CD14-positive monocyte (primary cell): ENCODE measurements around the gene PTAFR. TPM values are rescaled to one million over a fixed set of nuclear protein-coding genes. Genes with fewer than 3 reads are reported as not detected.

ENCODE experiments used
- DNase-seq, 3 donors: peaks; one replicate each; pipeline ENCODE4 v3.0.0-alpha.2; 2011 to 2022
- H2AFZ ChIP-seq: 2 replicates; pipeline ENCODE4 v1.6.0; 2012; ENCODE audit warnings: mild to moderate bottlenecking, low read depth, low read length, inconsistent platforms; ENCODE audit not compliant: insufficient read depth, poor library complexity, severe bottlenecking
- H3K27ac ChIP-seq, 2 donors: 1 replicate in 1 of 2; 2 replicates in 1 of 2; pipeline ENCODE4 v1.5.1; 2012 to 2013; ENCODE audit warnings: low read length in 2 of 2, control low read depth in 1 of 2, inconsistent platforms in 1 of 2, low read depth in 1 of 2, mild to moderate bottlenecking in 1 of 2
- H3K27me3 ChIP-seq, 2 donors: one replicate each; pipeline versions ENCODE4 v1.6.0 to v1.6.1; 2011 to 2013; ENCODE audit warnings: low read length in 2 of 2; ENCODE audit not compliant: control insufficient read depth in 2 of 2, insufficient read depth in 2 of 2
- H3K36me3 ChIP-seq, 2 donors: replicated peaks in 1 of 2; 1 replicate in 1 of 2; 2 replicates in 1 of 2; pipeline versions ENCODE4 v1.5.1 to v1.6.1; 2012 to 2013; ENCODE audit warnings: low read length in 2 of 2, control low read depth in 1 of 2, inconsistent platforms in 1 of 2, mild to moderate bottlenecking in 1 of 2; ENCODE audit not compliant: insufficient read depth in 2 of 2, control insufficient read depth in 1 of 2
- H3K4me1 ChIP-seq, 2 donors: 1 replicate in 1 of 2; 2 replicates in 1 of 2; pipeline versions ENCODE4 v1.5.1 to v1.6.1; 2012 to 2013; ENCODE audit warnings: low read length in 2 of 2, control low read depth in 1 of 2, inconsistent platforms in 1 of 2, mild to moderate bottlenecking in 1 of 2, moderate library complexity in 1 of 2; ENCODE audit not compliant: insufficient read depth in 2 of 2, control insufficient read depth in 1 of 2
- H3K4me2 ChIP-seq: replicated peaks from 2 replicates; pipeline ENCODE3; 2012; ENCODE audit warnings: low read length, moderate library complexity, mild to moderate bottlenecking; ENCODE audit not compliant: poor library complexity, severe bottlenecking; ENCODE audit errors: extremely low read depth
- H3K4me3 ChIP-seq, 3 experiments: fragments of 200-600 bp in 1 of 3; sonication (generic) in 1 of 3; replicated peaks in 1 of 3; 1 replicate in 2 of 3; 2 replicates in 1 of 3; pipeline ENCODE4 v1.5.1; 2011 to 2013; ENCODE audit warnings: low read length in 3 of 3, mild to moderate bottlenecking in 3 of 3, control low read depth in 2 of 3, low read depth in 2 of 3, inconsistent platforms in 1 of 3, moderate library complexity in 1 of 3
- H3K79me2 ChIP-seq: 2 replicates; pipeline ENCODE4 v1.6.0; 2012; ENCODE audit warnings: mild to moderate bottlenecking, control low read depth, inconsistent platforms, low read length, moderate library complexity; ENCODE audit not compliant: insufficient read depth
- H3K9ac ChIP-seq: 2 replicates; pipeline ENCODE4 v1.6.0; 2017; ENCODE audit warnings: low read length, mild to moderate bottlenecking; ENCODE audit not compliant: insufficient read depth, poor library complexity, severe bottlenecking
- H3K9me3 ChIP-seq, 2 donors: replicated peaks in 1 of 2; 1 replicate in 1 of 2; 2 replicates in 1 of 2; pipeline versions ENCODE4 v1.5.1 to v1.6.1; 2012 to 2013; ENCODE audit warnings: low read length in 2 of 2, control low read depth in 1 of 2; ENCODE audit not compliant: control insufficient read depth in 1 of 2, insufficient read depth in 1 of 2
- H4K20me1 ChIP-seq: 2 replicates; pipeline ENCODE4 v1.6.0; 2012; ENCODE audit warnings: mild to moderate bottlenecking, low read length, control low read depth, moderate library complexity; ENCODE audit not compliant: insufficient read depth
- H3K27ac Mint-ChIP-seq, 7 donors: one replicate each; pipeline ENCODE4 v1.8.0; 2020; ENCODE audit warnings: mild to moderate bottlenecking in 7 of 7, mixed read lengths in 7 of 7, moderate library complexity in 6 of 7, inconsistent platforms in 2 of 7
- H3K27me3 Mint-ChIP-seq, 3 donors: one replicate each; pipeline ENCODE4 v1.8.0; 2021 to 2022; ENCODE audit warnings: low read depth in 3 of 3, mild to moderate bottlenecking in 3 of 3, mixed read lengths in 3 of 3, moderate library complexity in 3 of 3, inconsistent platforms in 1 of 3
- H3K36me3 Mint-ChIP-seq, 2 donors: one replicate each; pipeline ENCODE4 v1.8.0; 2020; ENCODE audit warnings: mixed read lengths in 2 of 2, inconsistent platforms in 1 of 2, mild to moderate bottlenecking in 1 of 2
- H3K4me1 Mint-ChIP-seq: one replicate; pipeline ENCODE4 v1.8.0; 2020; ENCODE audit warnings: mild to moderate bottlenecking, mixed read lengths
- H3K4me3 Mint-ChIP-seq, 2 donors: one replicate each; pipeline ENCODE4 v1.8.0; 2020; ENCODE audit warnings: mild to moderate bottlenecking in 2 of 2, mixed read lengths in 2 of 2, moderate library complexity in 1 of 2
- H3K9me3 Mint-ChIP-seq, 7 donors: one replicate each; pipeline ENCODE4 v1.8.0; 2020 to 2022; ENCODE audit warnings: mixed read lengths in 7 of 7, mild to moderate bottlenecking in 6 of 7, moderate library complexity in 6 of 7, inconsistent platforms in 2 of 7
- CTCF ChIP-seq: fragments of 200-600 bp; IDR thresholded peaks from one replicate; pipeline ENCODE4 v1.8.0; 2022; ENCODE audit warnings: antibody characterized with exemption, mild to moderate bottlenecking
- WGBS: methylation state at CpG from one replicate; pipeline ENCODE4 v1.1.5; 2013; ENCODE audit warnings: missing lambda C conversion rate; ENCODE audit not compliant: insufficient coverage; 5-methylcytosine and 5-hydroxymethylcytosine counted together
- intact Hi-C, 2 donors: fragments of 100-400 bp; cut with micrococcal nuclease; formaldehyde crosslinking; loops; one replicate each; pipeline versions ENCODE4 v1.15.0 to v1.15.1; 2023
- polyA plus RNA-seq, 3 donors: library from polyadenylated mRNA; depleted of rRNA in 1 of 3; unstranded in 2 of 3; stranded (reverse) in 1 of 3; fragments of 300-500 nt in 2 of 3; fragments of >200 nt in 1 of 3; fragmentation: Illumina TruSeq in 2 of 3; gene quantifications; 1 replicate in 2 of 3; 2 replicates in 1 of 3; pipeline ENCODE4 v1.2.3, GENCODE V29; 2012 to 2021

PTAFR gene
- polyA plus RNA-seq, 3 donors, result 115 to 347 (median 331) TPM

- H3K4me2 ChIP-seq, result peak overlapping the region; percentile 61
- H3K79me2 ChIP-seq, result no peaks in the 10 kb centered on the region
- intact Hi-C loops, result loop anchor here (5.0 kb wide), 2 partner anchors 38 to 42 kb away; no protein-coding TSS in a partner anchor
- H3K4me3 ChIP-seq, result peak overlapping the region in 1 of 3 experiments; percentile 49
- H3K36me3 ChIP-seq, result no peaks in the 10 kb centered on the region
- peak overlapping the region; percentile 84 to 87 for H3K27ac ChIP-seq
- H3K27ac Mint-ChIP-seq, result peak overlapping the region; percentile 92 to 99 (median 98)
- H3K27me3 ChIP-seq, result no peaks in the 10 kb centered on the region
- H3K36me3 Mint-ChIP-seq, result peaks cover 2 to 6% of the 10 kb centered on the region in 2 donors
- H3K9me3 ChIP-seq, result no peaks in the 10 kb centered on the region
- peaks cover 68 to 86% of the 10 kb centered on the region in 2 donors for H3K4me1 ChIP-seq
- no peak for DNase-seq
- peaks cover 0 to 1% (median 0%) of the 10 kb centered on the region in 7 donors for H3K9me3 Mint-ChIP-seq
- no peaks in the 10 kb centered on the region for H4K20me1 ChIP-seq
- peak overlapping the region in 1 of 2 donors; percentile 38 for H3K4me3 Mint-ChIP-seq
- peaks cover 0 to 1% (median 0%) of the 10 kb centered on the region in 3 donors for H3K27me3 Mint-ChIP-seq
- no peak for TF ChIP-seq CTCF
- no peak overlapping the region for H2AFZ ChIP-seq
- H3K9ac ChIP-seq, result peak overlapping the region; percentile 49
- 100% methylated on average over 1 of the region's 2 CpGs for WGBS
- peaks cover 74% of the 10 kb centered on the region for H3K4me1 Mint-ChIP-seq
Observed at GRCh38 chr1:28134651-28135207, 41.8 kb downstream of the PTAFR start.

GRCh38 chr1:28132171-28133167, 44.0 kb downstream of the PTAFR start:
- no peaks in the 10 kb centered on the region for H3K27me3 ChIP-seq
- no peak for TF ChIP-seq CTCF
- peak overlapping the region; percentile 80 to 98 (median 88) for H3K27ac Mint-ChIP-seq
- no peaks in the 10 kb centered on the region for H3K79me2 ChIP-seq
- H3K4me1 ChIP-seq, result peaks cover 68 to 86% of the 10 kb centered on the region in 2 donors
- peaks cover 75% of the 10 kb centered on the region for H3K4me1 Mint-ChIP-seq
- intact Hi-C loops, result no loop called here
- no peaks in the 10 kb centered on the region for H3K9me3 ChIP-seq
- H4K20me1 ChIP-seq, result no peaks in the 10 kb centered on the region
- DNase-seq, result peak in 2 of 3 donors; percentile 61 to 75
- H3K4me2 ChIP-seq, result no peak overlapping the region
- peaks cover 0 to 1% (median 0%) of the 10 kb centered on the region in 3 donors for H3K27me3 Mint-ChIP-seq
- no peaks in the 10 kb centered on the region for H3K36me3 ChIP-seq
- 93% methylated on average over 4 of the region's 11 CpGs for WGBS
- H3K9ac ChIP-seq, result no peak overlapping the region
- peaks cover 0 to 1% (median 0%) of the 10 kb centered on the region in 7 donors for H3K9me3 Mint-ChIP-seq
- peaks cover 2 to 6% of the 10 kb centered on the region in 2 donors for H3K36me3 Mint-ChIP-seq
- no peak overlapping the region for H2AFZ ChIP-seq
- H3K4me3 ChIP-seq, result no peak overlapping the region
- peak overlapping the region; percentile 3 to 87 for H3K27ac ChIP-seq
- H3K4me3 Mint-ChIP-seq, result no peak overlapping the region
